Small intestine (tissue), 7 donors: ENCODE results near the gene AKR1C1. TPM values are rescaled to one million over a fixed set of nuclear protein-coding genes. Genes with fewer than 3 reads are reported as not detected.
A peak's percentile ranks its signal among the peaks of the same experiment; 100 is the strongest.
"Not testable (repeated sequence)": the region's sequence is repeated elsewhere in the genome, so short reads cannot be mapped to it uniquely, and the experiment has no call there.

ENCODE experiments used
- DNase-seq, 2 donors: peaks; one replicate each; pipeline versions ENCODE4 v3.0.0 to v3.0.0-alpha.2; 2013
- FAIRE-seq: peaks from 2 replicates; lab custom pipeline; 2012; peaks lifted over from hg19 to GRCh38; lab: Jason Lieb, UNC
- H3K27ac ChIP-seq, 3 donors: one replicate each; pipeline ENCODE4 v1.5.1; 2013; ENCODE audit warnings: low read length in 2 of 3, mild to moderate bottlenecking in 2 of 3, control low read depth in 1 of 3, inconsistent platforms in 1 of 3, low read depth in 1 of 3, moderate library complexity in 1 of 3
- H3K27me3 ChIP-seq, 3 donors: one replicate each; pipeline ENCODE4 v1.6.1; 2013; ENCODE audit warnings: low read length in 3 of 3, inconsistent platforms in 1 of 3; ENCODE audit not compliant: control insufficient read depth in 3 of 3, insufficient read depth in 3 of 3
- H3K36me3 ChIP-seq, 3 donors: one replicate each; pipeline ENCODE4 v1.6.1; 2013; ENCODE audit warnings: low read length in 3 of 3, inconsistent platforms in 1 of 3, low read depth in 1 of 3, mild to moderate bottlenecking in 1 of 3, moderate library complexity in 1 of 3; ENCODE audit not compliant: control insufficient read depth in 3 of 3, insufficient read depth in 2 of 3
- H3K4me1 ChIP-seq, 3 donors: one replicate each; pipeline ENCODE4 v1.6.1; 2013; ENCODE audit warnings: low read length in 2 of 3, inconsistent platforms in 1 of 3, low read depth in 1 of 3, mild to moderate bottlenecking in 1 of 3, moderate library complexity in 1 of 3; ENCODE audit not compliant: control insufficient read depth in 3 of 3, insufficient read depth in 2 of 3
- H3K4me3 ChIP-seq, 3 donors: one replicate each; pipeline ENCODE4 v1.5.1; 2013; ENCODE audit warnings: low read length in 3 of 3, control low read depth in 1 of 3, inconsistent platforms in 1 of 3, low read depth in 1 of 3, mild to moderate bottlenecking in 1 of 3, moderate library complexity in 1 of 3
- H3K9me3 ChIP-seq, 2 donors: one replicate each; pipeline ENCODE4 v1.6.1; 2013; ENCODE audit warnings: low read depth in 1 of 2, low read length in 1 of 2; ENCODE audit not compliant: control insufficient read depth in 2 of 2, insufficient read depth in 1 of 2
- WGBS, 3 donors: extraction: QIAGEN DNeasy Blood & Tissue Kit; methylation state at CpG; one replicate each; pipeline ENCODE4 v1.1.7; 2013; 5-methylcytosine and 5-hydroxymethylcytosine counted together
- polyA plus RNA-seq, 4 donors: library from polyadenylated mRNA; stranded (reverse) in 3 of 4; unstranded in 1 of 4; fragments of 200-250 nt in 3 of 4; fragments of 120-200 nt in 1 of 4; gene quantifications; one replicate each; pipeline versions ENCODE4 v1.2.1 to v1.2.3, GENCODE V29; 2013
- donor health status: healthy with polysubstance abuse.
- donor health status: control.
- donor health status: control.
- donor health status: Bipolar disorder and iron deficiency.
- donor health status: healthy.

AKR1C1 gene
- polyA plus RNA-seq, 4 donors, result 10.8 to 68.0 (median 24.9) TPM

- DNase-seq, result peak in 1 of 2 donors; percentile 45
Observed at GRCh38 chr10:4934391-4934987, 28.7 kb upstream of the AKR1C1 start.

GRCh38 chr10:4937346-4937745 is 25.9 kb upstream of the AKR1C1 start:
- no peak for FAIRE-seq
- DNase-seq, result no peak
- Histone ChIP-seq H3K4me3 (no peak overlapping the region), H3K9me3 (no peaks in the 10 kb centered on the region), H3K27ac (no peak overlapping the region), H3K36me3 (no peaks in the 10 kb centered on the region), H3K27me3 (no peaks in the 10 kb centered on the region), H3K4me1 (peaks cover 0 to 20% (median 1%) of the 10 kb centered on the region in 3 donors)
- WGBS, 3 donors, result 97% methylated on average over 23 of the region's 23 CpGs

More at GRCh38 chr10:4934391-4934987, 28.7 kb upstream of the AKR1C1 start:
- no peak for FAIRE-seq
- no peak overlapping the region for H3K4me3 ChIP-seq
- no peaks in the 10 kb centered on the region for H3K27me3 ChIP-seq
- H3K9me3 ChIP-seq, result no peaks in the 10 kb centered on the region
- H3K4me1 ChIP-seq, result peaks cover 0 to 8% (median under 1%) of the 10 kb centered on the region in 3 donors
- H3K27ac ChIP-seq, result no peak overlapping the region
- WGBS, 3 donors, result 24 to 66% (median 28%) methylated on average over 7 of the region's 7 CpGs
- no peaks in the 10 kb centered on the region for H3K36me3 ChIP-seq

GRCh38 chr10:4939224-4940072 is 23.8 kb upstream of the AKR1C1 start:
- Histone ChIP-seq H3K36me3 (no peaks in the 10 kb centered on the region), H3K4me1 (peaks cover 0 to 20% (median 1%) of the 10 kb centered on the region in 3 donors), H3K4me3 (no peak overlapping the region), H3K9me3 (no peaks in the 10 kb centered on the region), H3K27me3 (no peaks in the 10 kb centered on the region), H3K27ac (no peak overlapping the region)
- WGBS, 3 donors, result 48 to 65% (median 49%) methylated on average over 7 of the region's 7 CpGs
- FAIRE-seq (no peak), DNase-seq (peak in 1 of 2 donors; percentile 45)

- not testable (repeated sequence) for DNase-seq, H3K4me3 ChIP-seq, H3K36me3 ChIP-seq, FAIRE-seq, H3K27me3 ChIP-seq, H3K9me3 ChIP-seq, H3K27ac ChIP-seq
- H3K4me1 ChIP-seq, result peaks cover 0 to 23% (median 1%) of the 10 kb centered on the region in 3 donors
- 65 to 83% (median 67%) methylated on average over 6 of the region's 6 CpGs for whole genome bisulfite sequencing, 3 donors
Observed at GRCh38 chr10:4940073-4940428, 23.2 kb upstream of the AKR1C1 start.

- H3K4me3 ChIP-seq, H3K27ac ChIP-seq, H3K36me3 ChIP-seq, DNase-seq, H3K27me3 ChIP-seq, FAIRE-seq, H3K9me3 ChIP-seq: not testable (repeated sequence)
- H3K4me1 ChIP-seq, result peaks cover 1 to 29% (median 3%) of the 10 kb centered on the region in 3 donors
- 93 to 96% (median 96%) methylated on average over 2 of the region's 2 CpGs for WGBS, 3 donors
Observed at GRCh38 chr10:4940909-4941308, 22.3 kb upstream of the AKR1C1 start.

- DNase-seq (peak; percentile 45 to 49), FAIRE-seq (no peak)
- WGBS, 3 donors, result 61 to 78% (median 70%) methylated on average over 5 of the region's 5 CpGs
- Histone ChIP-seq H3K4me3 (no peak overlapping the region), H3K27ac (no peak overlapping the region), H3K27me3 (no peaks in the 10 kb centered on the region), H3K36me3 (no peaks in the 10 kb centered on the region), H3K9me3 (no peaks in the 10 kb centered on the region), H3K4me1 (peaks cover 1 to 36% (median 9%) of the 10 kb centered on the region in 3 donors)
Observed at GRCh38 chr10:4941540-4942330, 21.5 kb upstream of the AKR1C1 start.

- H3K27me3 ChIP-seq, H3K4me3 ChIP-seq, H3K27ac ChIP-seq, H3K36me3 ChIP-seq, FAIRE-seq, DNase-seq, H3K9me3 ChIP-seq: not testable (repeated sequence)
- H3K4me1 ChIP-seq, result peaks cover 1 to 44% (median 11%) of the 10 kb centered on the region in 3 donors
- WGBS, 3 donors, result 69 to 86% (median 74%) methylated on average over 2 of the region's 2 CpGs
Observed at GRCh38 chr10:4942931-4943330, 20.3 kb upstream of the AKR1C1 start.

GRCh38 chr10:4943416-4943815 is 19.8 kb upstream of the AKR1C1 start:
- not testable (repeated sequence) for H3K27me3 ChIP-seq, H3K4me3 ChIP-seq, FAIRE-seq, H3K36me3 ChIP-seq, H3K27ac ChIP-seq, DNase-seq, H3K9me3 ChIP-seq
- peaks cover 1 to 49% (median 14%) of the 10 kb centered on the region in 3 donors for H3K4me1 ChIP-seq
